ENCODE measurements around the gene IRF4.

DNA sequence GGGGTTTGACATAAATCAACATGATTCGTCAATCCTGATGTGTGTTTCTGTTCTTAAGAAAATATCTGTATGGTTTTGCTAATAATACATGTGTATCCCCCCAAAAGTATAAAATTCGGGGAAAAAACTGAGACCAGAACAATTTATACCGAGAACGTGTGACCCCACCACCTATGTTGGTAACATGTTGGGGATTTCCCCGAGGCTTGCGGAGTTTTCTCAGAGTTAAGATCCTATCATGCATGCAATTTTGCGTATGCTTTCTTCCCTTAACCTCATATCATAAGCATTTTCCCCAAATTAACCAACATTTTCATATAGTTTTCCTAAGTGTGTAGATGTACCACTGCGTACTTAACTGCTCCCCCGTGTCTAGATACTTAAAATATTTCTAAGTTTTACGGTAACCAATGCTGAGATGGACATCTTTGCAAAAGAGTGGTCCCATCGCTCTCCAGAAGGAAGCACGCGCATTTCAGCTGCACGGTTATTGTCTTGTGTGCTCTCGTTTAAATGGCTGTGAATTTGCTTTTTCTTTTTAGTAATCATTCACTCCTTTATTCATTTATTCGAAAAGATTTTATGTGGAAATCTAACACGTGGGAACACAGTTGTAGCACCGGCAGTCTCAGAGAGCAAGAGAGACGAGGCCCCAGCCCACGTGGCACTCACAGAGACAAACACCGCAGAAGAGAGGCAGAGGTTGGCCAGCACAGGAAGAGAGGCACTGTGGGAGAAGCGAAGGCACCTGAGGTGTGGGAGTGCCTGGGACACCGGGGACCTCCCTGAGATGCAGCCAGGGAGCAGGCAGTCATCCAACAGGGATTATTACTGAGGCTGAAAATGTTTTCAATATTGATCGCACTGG is 13.2 kb upstream of the IRF4 start:
- TF ChIP-seq CTCF (IDR thresholded peaks at IDR 0.05): no peak
- TF ChIP-seq POLR2A (IDR thresholded peaks at IDR 0.05): no peak
